HG03378 (cell line): ENCODE data around the gene AQP6.

ENCODE experiments used
- ATAC-seq: cut with Tn5 transposase; IDR thresholded peaks from one replicate; pipeline ENCODE4 v1.9.1; 2021; ENCODE audit warnings: mild to moderate bottlenecking, moderate library complexity; ENCODE audit not compliant: unreplicated experiment

AQP6 gene

GRCh38 chr12:49942921-49943624, 29.7 kb upstream of the AQP6 start:
- ATAC-seq: no peak

DNA sequence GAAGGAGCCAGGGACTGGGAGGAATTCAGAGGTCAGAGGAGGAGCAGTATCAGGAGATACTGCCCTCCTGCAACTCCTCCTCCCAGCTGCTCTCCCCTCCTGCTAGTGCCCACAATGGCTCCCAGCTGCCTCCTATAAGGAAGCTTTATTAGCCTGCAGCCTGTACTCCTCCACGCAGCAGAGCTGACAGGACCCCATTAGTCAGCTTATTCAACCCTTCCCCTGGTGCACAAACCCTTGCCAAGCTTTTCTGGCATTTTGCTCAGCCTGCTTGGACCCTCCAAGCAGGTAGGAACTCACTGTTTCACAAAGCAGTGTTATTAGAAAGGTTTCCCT, 29.2 kb upstream of the AQP6 start:
- no peak for ATAC-seq

DNA sequence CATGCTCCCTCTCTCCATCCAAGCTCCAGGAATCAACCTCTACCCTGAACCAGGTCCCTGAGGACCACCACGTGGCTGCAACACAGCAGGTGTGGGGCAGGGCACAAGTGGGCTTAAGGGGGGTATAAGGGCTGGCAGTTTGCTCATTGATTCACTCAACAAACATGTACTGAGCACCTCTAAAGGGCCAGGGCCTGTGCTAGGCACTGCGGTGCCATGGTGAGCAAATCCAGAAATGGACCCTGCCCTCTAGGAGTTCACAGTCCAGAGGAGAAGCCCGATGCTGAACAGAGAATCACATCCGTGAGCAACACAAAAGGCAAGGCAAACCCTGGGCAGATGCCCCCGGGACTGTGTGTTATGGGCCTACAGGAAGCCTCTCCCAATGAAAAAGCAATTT, 28.7 kb upstream of the AQP6 start:
- ATAC-seq: no peak

- no peak for ATAC-seq
Observed at GRCh38 chr12:49944718-49945117, 28.0 kb upstream of the AQP6 start.

DNA sequence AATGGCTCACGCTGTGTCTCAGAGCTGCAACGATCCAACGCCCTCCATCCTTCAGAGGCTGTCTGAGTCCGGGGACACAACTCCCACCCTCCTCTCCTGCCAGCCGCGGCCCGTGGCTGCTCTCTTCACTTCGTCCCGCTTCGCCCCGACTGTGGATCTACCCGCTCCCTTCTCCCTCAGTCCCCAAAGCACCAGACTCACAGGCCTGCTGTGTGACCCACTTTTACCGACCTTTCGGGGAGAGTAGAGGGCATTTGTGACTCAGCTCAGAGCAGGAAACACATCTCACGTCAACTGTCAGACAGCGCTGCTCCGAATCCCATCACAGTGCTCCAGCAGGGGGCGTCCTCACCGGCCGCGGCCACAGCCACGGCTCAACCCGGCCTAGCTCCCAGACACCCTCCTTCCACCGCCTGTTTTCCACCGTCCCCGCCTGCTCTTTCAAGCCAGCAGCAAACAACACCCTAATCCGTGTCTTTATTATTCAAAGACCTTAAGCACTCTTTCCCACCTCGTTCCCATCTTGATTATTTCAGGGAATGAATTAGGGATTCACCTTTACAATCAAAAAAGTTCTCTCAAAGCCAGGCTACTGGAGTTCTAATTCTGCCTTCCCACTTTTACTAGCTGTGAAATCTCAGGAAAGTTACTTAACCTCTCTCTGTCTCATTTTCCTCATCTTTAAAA, 27.2 kb upstream of the AQP6 start:
- peak; percentile 79 for ATAC-seq

DNA sequence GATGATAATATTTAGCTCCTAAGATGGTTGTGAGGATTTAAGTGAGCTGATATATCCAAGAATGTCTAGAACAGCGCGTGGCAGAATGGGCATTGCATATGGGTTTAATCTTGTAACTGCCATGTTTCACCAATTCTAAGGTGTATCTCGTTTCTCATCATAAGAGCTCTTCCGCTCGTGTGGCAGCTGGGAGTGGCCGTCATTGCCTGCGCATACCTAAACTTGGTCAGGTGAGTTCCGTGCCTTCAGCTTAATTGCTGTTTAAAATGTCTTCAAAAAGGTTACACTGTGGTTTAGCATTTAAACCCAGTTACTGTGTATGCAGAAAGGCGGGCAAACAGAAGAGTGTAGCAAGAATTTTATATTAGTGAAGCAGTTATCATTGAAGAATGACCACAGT, 26.7 kb upstream of the AQP6 start:
- no peak for ATAC-seq

DNA sequence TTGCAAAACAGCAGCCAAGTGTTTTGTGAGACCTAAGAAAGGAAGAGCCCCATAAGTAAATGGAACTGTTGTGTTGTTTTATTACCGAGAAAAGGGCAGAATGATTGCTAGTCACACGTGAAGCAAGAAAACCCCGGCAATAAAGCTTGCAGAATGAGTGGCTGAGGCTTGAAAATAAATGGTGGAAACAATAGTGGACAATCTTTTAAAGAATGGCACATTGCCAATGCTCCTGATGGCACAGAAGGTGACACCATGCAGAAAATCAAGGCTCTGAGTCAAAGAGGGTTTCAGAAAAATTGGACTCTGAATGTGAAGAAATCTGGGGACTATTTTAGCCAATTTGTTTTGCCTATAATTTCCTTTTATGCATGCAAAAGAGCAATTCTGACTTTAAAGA, 26.2 kb upstream of the AQP6 start:
- ATAC-seq: no peak

DNA sequence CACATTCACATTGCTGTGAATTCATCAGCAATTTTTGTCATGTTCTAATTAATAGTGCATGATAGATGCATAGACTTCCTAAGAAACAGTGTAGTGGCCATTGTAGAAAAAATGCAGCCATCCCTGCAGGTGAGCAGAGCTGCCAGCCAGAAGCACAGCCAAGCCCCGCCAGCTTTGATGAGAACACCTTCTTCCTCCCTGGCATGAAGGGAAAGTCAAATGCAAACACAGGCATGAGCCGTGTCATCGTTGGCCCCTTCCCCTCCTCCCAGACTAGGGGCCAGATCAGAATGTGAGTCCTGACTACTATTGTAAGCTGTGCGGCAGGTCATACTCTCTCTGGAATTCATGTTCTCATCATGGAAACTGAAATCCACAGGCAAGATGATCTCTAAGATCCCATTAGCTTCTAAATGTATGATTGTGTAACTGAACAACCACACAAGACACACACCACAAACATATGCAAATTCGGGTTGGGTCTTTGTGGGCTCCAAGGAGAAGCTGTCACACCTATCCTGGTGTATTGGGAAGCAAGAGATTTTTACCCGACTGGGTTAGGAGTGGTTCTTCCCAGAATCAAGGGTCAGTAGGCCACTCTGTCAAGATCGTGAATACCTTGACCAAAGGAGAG, 25.0 kb upstream of the AQP6 start:
- ATAC-seq: no peak

- ATAC-seq: no peak
Observed at GRCh38 chr12:49948866-49949845, 23.6 kb upstream of the AQP6 start.

GRCh38 chr12:49949866-49950265, 22.9 kb upstream of the AQP6 start:
- ATAC-seq: no peak

- ATAC-seq: no peak
Observed at GRCh38 chr12:49950273-49951251, 22.2 kb upstream of the AQP6 start, which contains the start of gene AQP2. Gene AQP2, plus strand, starts transcription at chr12:49950737. Its CDS starts 94 bp downstream, at chr12:49950831.

DNA sequence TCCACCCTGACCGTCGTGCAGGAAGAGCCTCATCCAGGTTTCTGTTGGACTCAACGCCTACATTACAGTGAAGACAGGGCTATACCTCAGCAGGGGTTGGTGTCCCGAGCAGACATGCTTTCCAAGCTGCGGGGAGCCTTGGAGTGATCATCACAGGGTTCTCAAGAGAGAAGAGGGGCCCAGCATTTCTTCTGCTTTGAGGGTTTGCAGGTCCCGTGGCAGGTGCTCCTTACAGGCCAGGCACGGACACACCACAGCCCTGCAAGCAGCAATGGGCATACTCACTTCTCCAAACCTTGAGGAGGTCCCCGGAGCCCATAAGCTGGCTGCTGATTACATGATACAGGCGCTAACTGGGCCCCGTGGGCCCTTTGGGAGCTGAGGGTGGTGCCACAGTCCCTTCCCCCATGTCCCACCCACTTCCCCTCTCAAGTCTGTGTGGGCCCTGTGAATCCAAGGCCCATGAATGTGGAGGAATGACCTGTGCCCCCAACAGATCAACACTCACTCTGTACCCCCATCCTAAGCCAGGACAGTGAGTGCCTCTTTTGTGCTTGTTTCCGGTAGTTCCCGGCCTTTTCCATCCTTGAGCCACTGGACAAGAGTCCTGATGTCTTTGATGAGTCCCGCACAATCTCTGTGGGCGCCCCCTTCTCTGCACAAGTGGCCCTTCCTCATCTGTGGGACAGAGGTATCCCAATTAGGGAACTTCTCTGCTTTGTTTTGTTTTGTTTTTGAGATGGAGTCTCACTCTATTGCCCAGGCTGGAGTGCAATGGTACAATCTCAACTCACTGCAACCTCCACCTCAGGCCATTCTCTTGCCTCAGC, 21.1 kb upstream of the AQP6 start:
- no peak for ATAC-seq

DNA sequence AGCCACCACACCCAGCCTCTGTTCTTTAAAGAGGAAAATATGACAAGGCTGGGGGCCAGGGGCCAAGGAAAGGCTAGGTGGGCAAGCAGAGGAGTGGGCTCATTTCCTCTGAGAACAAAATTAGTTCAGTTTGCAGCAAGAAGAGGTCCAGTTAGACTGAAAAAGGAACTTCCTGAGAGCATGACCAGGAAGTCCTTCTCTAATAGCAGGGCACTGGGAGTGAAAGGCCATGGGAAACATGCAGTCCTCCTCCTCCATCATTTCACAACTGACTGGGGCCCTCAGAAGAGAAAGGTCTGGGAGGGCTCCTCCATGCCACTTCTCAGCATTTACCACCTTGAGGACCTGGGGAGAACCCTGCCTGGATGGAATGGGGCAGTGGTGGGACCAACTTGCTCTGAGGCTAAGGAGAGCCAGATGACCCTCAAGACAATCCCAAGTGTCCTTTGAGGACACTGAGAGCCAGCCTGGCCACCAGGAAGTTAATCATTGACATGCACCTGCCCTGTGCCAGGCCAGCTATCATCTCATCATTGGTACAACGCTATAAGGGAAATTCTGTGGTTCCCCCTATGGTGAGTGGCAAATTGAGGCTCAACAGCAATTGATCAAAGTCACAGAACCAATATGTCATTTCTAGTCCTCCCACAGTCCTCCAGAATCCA, 20.2 kb upstream of the AQP6 start:
- no peak for ATAC-seq

GRCh38 chr12:49953151-49953550, 19.6 kb upstream of the AQP6 start:
- ATAC-seq: no peak

GRCh38 chr12:49953961-49954846, 18.5 kb upstream of the AQP6 start:
- no peak for ATAC-seq

GRCh38 chr12:49954863-49955830, 17.6 kb upstream of the AQP6 start:
- no peak for ATAC-seq
